Stimulated activated CD4-positive, alpha-beta T cell treated with anti-CD3 and anti-CD28 coated beads, Interleukin-4, amount 100 ng/mL, for 4 hours (primary cell): ENCODE data around the gene ENDOV.

Experiments used
- DNase-seq, 2 experiments: peaks; one replicate each; pipeline ENCODE4 v3.0.0-alpha.2; 2020

ENDOV gene

GRCh38 chr17:80414803-80415625, at the start of gene ENDOV:
Gene ENDOV (plus strand): TSS chr17:80415167. CDS start chr17:80415195, 28 bp downstream.
- DNase-seq, result peak; percentile 91 to 92

DNA sequence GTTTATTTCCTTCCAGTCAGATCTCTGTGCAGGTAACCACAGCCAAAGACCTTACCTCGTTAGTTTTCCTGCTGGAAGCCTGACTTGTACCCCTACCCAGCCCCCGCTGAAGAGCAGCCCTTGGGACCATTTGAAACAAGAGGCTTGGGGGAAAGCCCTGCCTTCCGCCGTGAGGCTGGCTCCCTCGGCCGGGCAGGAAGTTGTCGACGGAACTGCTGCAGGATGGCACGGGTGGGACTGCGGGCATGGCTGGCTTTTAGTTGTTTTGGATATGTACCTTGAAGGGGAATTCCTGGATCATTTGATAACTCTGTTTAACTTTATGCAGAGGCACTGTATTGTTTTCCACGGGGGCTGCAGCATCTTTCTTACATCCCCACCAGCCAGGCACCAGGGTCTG, 49.0 kb upstream of the ENDOV start:
- no peak for DNase-seq

- DNase-seq, result no peak
These were observed 47.5 kb upstream of the ENDOV start for GRCh38 chr17:80367503-80367902.

DNA sequence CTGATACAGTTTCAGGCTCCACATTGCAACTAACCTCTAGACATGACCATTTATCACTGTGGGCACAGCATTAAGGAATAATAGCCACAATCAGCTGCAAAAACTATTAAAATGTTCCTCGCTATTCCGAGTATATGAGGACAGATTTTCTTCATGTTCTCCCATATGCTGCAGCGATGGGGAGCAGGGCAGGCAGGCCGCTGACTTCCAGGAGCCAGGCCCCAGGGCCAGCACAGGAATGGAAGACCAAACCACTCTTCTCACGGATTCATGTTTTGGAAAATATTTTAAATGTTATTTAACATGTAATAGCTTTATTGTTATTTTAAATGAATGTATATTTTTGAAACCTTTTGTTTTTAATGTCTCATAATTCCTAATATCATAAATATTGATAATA, 43.8 kb upstream of the ENDOV start:
- DNase-seq, result no peak

DNA sequence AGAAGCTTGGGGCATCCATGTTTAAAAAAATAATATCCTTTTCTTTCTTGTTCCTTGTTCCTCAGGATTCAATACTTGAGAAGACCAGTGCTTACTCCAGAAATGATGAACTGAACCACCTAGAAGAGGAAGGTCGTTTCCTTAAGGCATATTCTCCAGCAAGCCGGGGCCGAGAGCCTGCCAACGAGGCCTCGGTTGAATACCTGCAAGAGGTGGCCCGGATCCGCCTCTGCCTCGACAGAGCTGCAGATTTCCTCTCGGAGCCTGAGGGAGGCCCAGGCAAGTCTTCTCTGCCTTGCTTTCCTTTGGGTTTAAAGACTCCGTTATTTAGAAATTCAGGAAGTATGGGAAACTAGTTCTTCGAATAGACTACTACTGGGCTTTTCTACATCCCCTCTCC, 42.5 kb upstream of the ENDOV start:
- no peak for DNase-seq

DNA sequence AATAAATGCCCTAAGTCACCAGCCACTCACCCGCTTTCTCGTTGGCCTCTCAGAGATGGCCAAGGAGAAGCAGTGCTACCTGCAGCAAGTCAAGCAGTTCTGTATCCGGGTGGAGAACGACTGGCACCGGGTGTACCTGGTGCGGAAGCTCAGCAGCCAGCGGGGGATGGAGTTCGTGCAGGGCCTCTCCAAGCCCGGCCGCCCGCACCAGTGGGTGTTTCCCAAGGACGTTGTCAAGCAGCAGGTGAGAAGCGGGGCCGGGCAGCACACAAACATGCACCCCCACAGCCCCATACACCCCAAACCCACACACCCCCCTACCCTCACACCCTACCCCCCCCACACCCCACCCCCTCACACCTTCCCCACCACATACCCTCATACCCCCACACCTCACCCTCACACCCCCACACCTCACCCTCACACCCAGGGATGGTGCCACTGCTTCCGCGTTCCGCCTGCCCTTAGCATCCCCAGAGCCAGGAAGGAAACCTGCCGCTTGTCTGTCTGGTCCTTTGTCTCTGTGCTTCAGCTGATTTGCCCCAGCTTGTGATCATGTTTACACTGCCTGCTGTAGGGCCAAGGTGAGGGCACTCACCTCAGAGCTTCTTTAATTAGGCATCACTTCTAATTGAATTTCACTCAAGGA, 41.9 kb upstream of the ENDOV start:
- DNase-seq, result no peak

DNA sequence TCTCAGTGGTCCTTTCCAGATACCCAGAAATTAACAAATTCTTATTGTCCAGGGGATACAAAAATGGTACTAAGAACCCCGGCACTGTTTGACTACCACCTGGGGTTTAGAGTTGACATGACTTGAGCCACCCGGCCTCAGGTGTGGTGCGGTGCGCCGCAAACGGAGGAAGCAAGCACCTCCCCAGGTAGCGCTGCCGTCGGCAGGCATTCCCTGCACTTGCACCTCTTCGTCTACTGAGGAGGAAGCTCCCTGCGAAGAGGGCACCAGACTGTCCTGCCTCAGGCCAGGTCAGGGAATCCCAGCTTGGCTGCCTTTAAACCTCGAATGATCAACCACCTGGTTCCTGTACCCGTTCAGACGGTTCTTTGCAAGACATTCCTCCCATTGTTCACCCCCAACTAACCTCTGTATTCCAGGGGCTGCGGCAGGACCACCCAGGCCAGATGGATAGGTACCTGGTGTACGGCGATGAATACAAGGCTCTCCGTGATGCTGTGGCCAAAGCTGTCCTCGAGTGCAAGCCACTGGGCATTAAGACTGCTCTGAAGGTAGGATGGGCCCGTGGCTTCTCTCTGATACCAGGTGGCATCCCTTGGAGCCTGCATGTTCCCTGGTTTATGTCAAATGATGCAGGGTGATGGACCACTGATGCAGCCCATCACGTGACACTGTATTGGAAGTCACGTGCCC, 40.8 kb upstream of the ENDOV start:
- no peak for DNase-seq

DNA sequence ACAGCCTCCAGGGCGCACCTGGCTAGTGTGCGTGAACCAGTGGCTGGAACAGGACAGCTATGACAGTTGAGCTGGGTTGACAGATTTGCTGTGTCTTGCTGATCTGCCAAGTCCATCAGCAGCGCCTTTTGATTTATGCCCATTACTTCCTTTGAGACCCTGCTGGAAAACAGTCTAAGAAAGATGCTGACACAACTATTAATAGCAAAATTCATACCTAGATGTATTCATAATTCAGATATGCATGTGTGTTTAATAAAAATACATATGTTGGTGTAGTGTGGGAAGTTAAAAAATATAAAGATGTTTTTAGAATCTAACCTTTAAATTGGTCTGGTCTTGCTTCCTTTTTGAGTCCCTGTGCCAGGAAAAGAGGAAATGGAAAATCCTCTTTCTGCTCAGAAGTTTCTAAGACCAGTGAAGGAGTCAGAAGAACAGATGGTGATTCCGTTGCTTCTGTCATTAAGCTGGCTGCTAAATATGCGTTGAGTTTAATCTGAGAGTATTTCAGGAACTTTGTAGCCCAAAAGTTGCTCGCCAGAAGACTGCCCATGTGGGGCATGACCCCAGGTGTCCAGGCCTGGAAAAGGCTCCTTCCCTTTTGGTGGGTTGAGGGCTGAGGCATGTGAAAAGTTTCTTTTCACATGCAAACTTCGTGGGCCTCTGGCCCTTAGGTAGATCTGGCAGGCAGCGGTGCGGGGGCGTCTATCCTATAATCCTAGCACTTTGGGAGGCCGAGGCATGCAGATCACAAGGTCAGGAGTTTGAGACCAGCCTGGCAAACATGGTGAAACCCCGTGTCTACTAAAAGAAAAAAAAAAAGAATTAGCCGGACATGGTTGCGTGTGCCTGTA, 40.0 kb upstream of the ENDOV start:
- DNase-seq, result no peak

DNA sequence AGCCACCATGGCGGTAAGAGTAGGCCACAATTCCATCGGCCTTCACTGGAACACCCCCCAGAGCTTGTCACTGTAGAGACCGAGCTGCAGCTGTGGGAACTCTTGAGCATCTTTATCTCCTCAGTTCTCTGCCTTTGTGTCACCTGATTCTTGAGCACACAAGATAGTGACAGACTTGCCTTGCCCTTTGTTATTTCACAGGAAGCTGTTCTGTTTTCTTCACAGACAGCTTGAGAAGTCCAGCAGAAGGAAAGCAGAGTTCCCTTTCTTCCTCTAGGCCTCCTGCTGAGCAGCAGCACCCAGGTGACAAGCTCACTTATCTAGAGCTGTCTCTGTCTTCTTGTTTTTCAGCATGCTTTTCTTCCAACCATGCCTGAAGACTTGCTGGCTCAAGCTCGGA, 38.4 kb upstream of the ENDOV start:
- DNase-seq, result no peak

GRCh38 chr17:80377798-80378197, 37.2 kb upstream of the ENDOV start:
- DNase-seq, result no peak

- no peak for DNase-seq
These were observed 35.6 kb upstream of the ENDOV start for GRCh38 chr17:80379348-80379747.

- no peak for DNase-seq
These were observed 34.9 kb upstream of the ENDOV start for GRCh38 chr17:80380068-80380467.

DNA sequence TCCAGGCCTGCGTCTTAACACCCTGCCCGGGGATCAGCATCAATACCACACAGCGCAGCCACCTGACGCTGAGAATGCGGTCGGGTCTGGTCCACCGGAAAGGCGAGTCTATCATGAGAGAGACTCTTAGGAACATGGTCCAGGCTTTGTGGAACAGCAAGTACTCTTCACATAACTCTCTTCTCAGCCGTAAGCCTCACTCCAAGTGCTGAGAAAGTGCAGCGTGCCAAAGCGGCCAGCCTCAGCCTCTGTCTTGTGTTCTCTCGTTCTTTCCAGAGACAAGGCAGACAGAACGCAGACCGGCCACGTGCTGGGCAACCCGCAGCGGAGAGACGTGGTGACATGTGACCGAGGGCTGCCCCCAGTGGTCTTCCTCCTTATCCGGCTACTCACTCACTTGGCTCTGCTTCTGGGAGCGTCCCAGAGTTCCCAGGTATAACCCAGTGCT, 34.4 kb upstream of the ENDOV start:
- DNase-seq, result no peak

DNA sequence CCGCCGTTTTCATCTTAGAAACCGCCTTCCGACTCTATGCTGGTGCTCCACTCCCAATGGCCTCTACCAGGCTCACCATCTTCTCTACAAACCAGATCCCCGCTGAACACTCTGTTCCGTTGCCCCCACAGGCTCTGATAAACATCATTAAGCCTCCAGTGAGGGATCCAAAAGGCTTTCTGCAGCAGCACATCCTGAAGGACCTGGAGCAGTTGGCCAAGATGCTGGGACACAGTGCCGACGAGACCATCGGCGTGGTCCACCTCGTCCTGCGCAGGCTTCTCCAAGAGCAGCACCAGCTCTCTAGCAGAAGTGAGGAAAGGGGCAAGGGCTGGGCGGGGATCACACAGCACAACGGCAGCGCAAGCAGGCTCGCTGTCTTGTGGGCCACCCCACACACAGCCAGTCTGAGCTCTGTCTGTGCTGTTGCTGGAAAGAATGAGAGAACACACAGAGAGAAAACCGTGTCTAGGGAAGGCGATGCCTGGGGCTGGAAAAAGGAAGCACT, 33.5 kb upstream of the ENDOV start:
- no peak for DNase-seq

- DNase-seq, result no peak
These were observed 32.5 kb upstream of the ENDOV start for GRCh38 chr17:80382446-80382845.

GRCh38 chr17:80382956-80383355, 32.0 kb upstream of the ENDOV start:
- no peak for DNase-seq

GRCh38 chr17:80384078-80384960, 30.6 kb upstream of the ENDOV start:
- no peak for DNase-seq

DNA sequence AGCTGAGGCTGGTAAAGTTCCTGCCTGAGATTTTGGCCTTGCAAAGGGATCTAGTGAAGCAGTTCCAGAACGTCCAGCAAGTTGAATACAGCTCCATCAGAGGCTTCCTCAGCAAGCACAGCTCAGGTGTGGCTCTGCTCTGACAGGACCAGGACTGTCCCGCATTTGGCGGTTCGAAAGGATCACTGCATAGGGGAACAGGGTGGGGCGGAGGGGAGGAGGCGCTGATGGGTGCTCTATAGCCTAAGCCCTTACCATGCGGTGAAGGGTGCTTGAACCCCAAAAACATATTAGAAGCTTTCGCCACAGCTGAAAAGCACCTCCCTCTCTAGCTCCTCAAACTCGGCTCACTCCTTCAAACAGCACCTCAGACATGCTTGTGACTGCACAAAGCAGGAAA, 29.9 kb upstream of the ENDOV start:
- no peak for DNase-seq

- no peak for DNase-seq
These were observed 28.6 kb upstream of the ENDOV start for GRCh38 chr17:80386341-80386740.

GRCh38 chr17:80387071-80387470, 27.9 kb upstream of the ENDOV start:
- DNase-seq, result no peak

GRCh38 chr17:80388175-80388574, 26.8 kb upstream of the ENDOV start:
- no peak for DNase-seq

- no peak for DNase-seq
These were observed 26.4 kb upstream of the ENDOV start for GRCh38 chr17:80388601-80389000.
